ENCODE measurements around the gene GRAMD1A. TPM values are rescaled to one million over a fixed set of nuclear protein-coding genes. Genes with fewer than 3 reads are reported as not detected.

GRAMD1A gene
- total RNA-seq, 1 experiment from 2014 or later, result 32.8 TPM

DNA sequence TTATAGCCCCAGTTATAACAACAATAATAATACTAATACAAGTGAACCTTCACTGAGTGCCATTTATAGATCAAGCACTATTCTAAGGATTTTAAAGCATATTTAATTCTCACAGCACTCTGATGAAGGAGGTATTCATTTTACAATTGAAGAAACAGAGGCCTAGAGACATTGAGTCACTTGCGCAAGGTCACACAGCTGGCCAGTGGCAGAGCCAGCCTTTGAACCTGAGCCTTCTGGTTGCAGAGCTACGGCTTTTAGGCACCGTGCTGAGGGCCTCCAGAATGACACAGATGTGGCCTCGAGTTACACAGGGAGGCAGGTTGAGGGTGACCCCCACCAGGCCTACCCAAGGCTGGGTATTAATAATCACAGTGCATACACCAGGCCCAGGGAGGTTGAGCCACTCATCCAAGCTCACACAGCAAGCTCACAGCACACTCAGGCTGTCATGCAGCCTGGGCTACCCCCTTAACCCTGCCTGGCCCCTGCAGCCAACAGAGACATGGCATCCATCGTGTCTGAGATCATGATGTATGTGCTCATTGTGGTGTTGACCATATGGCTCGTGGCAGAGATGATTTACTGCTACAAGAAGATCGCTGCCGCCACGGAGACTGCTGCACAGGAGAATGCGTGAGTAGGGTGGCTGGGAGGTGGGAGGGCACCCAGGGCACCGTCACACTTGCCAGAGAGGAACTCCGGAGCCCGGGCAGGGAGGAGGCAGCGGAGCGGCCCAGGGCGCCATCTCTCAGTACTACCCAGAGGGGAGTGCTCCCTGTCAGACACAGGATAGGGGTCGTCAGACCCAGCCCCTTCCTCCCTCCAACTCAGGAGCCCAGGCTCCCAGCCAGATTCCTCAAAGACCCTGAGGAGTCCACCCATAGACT, 38.7 kb downstream of the GRAMD1A start:
- H3K4me2 ChIP-seq (ENCODE audit: low read length), result no peak overlapping the region
- TF ChIP-seq EZH2phosphoT487 (IDR thresholded peaks at IDR 0.05; ENCODE audit: borderline replicate concordance, low read length), result no peak
- TF ChIP-seq EZH2 (IDR thresholded peaks at IDR 0.05; ENCODE audit: low read length, unreplicated experiment), result no peak
- intact Hi-C loops (cut with micrococcal nuclease), result no loop called here
- no peaks in the 10 kb centered on the region for H4K20me1 ChIP-seq (ENCODE audit: low read length)
- DNase-seq (no peak), ATAC-seq (no peak)
- no peak overlapping the region for H2AFZ ChIP-seq (ENCODE audit: low read length)
- no peaks in the 10 kb centered on the region for H3K79me2 ChIP-seq (ENCODE audit: low read length)
- CTCF ChIA-PET, result no interaction called here
- H3K27me3 ChIP-seq (ENCODE audit: low read length), result no peaks in the 10 kb centered on the region
- no peak overlapping the region for H3K4me3 ChIP-seq (ENCODE audit: low read length)
- no peak overlapping the region for H3K9ac ChIP-seq (ENCODE audit: low read length)
- no peaks in the 10 kb centered on the region for H3K9me3 ChIP-seq (ENCODE audit: low read length)
- no peaks in the 10 kb centered on the region for H3F3A ChIP-seq (ENCODE audit: low read length, unreplicated experiment)
- H3K4me1 ChIP-seq (ENCODE audit: insufficient read depth, low read length), result peaks cover 9% of the 10 kb centered on the region; the same call in 1 of the 2 replicates
- no TSS peak for BruUV-seq (replicated peaks)
- H3K36me3 ChIP-seq (ENCODE audit: low read depth, low read length), result no peaks in the 10 kb centered on the region
- H3K9me2 ChIP-seq (replicated peaks; ENCODE audit: low read length), result no peaks in the 10 kb centered on the region
- POLR2A ChIA-PET (ENCODE audit: unreplicated experiment), result no interaction called here
- H3K27ac ChIP-seq (ENCODE audit: low read length), result no peak overlapping the region

GRCh38 chr19:35039881-35040825, 40.0 kb downstream of the GRAMD1A start:
- Histone ChIP-seq H3K4me3 (ENCODE audit: low read length) (no peak overlapping the region), H3K9ac (ENCODE audit: low read length) (no peak overlapping the region), H3K9me3 (ENCODE audit: low read length) (no peaks in the 10 kb centered on the region), H3K36me3 (ENCODE audit: low read depth, low read length) (no peaks in the 10 kb centered on the region), H3F3A (ENCODE audit: low read length, unreplicated experiment) (no peaks in the 10 kb centered on the region), H4K20me1 (ENCODE audit: low read length) (no peaks in the 10 kb centered on the region), H3K79me2 (ENCODE audit: low read length) (no peaks in the 10 kb centered on the region), H3K9me2 (replicated peaks; ENCODE audit: low read length) (no peaks in the 10 kb centered on the region), H3K27ac (ENCODE audit: low read length) (no peak overlapping the region), H3K4me2 (ENCODE audit: low read length) (peak overlapping the region; percentile 69), H2AFZ (ENCODE audit: low read length) (peak overlapping the region; percentile 61; the same call in 1 of the 2 replicates), H3K4me1 (ENCODE audit: insufficient read depth, low read length) (peaks cover 9% of the 10 kb centered on the region; the same call in 1 of the 2 replicates), H3K27me3 (ENCODE audit: low read length) (no peaks in the 10 kb centered on the region)
- ATAC-seq (no peak), DNase-seq (no peak)
- BruUV-seq (replicated peaks), result no TSS peak
- TF ChIP-seq EZH2phosphoT487 (IDR thresholded peaks at IDR 0.05; ENCODE audit: borderline replicate concordance, low read length), result no peak
- no peak for TF ChIP-seq CTCF (conservative IDR thresholded peaks at IDR 0.05; ENCODE audit: low read depth, low read length)
- no peak for TF ChIP-seq EZH2 (IDR thresholded peaks at IDR 0.05; ENCODE audit: low read length, unreplicated experiment)
- intact Hi-C loops (cut with micrococcal nuclease), result no loop called here
- ChIA-PET POLR2A (ENCODE audit: unreplicated experiment) (no interaction called here), CTCF (no interaction called here)

GRCh38 chr19:35040826-35041547, 40.9 kb downstream of the GRAMD1A start:
- no peak overlapping the region for H3K9ac ChIP-seq (ENCODE audit: low read length)
- ChIA-PET POLR2A (ENCODE audit: unreplicated experiment) (no interaction called here), CTCF (no interaction called here)
- H3K79me2 ChIP-seq (ENCODE audit: low read length), result no peaks in the 10 kb centered on the region
- H3K4me1 ChIP-seq (ENCODE audit: insufficient read depth, low read length), result peaks cover 9% of the 10 kb centered on the region; the same call in 1 of the 2 replicates
- H3K4me2 ChIP-seq (ENCODE audit: low read length), result peak overlapping the region; percentile 69
- ATAC-seq (peak; percentile 71), DNase-seq (no peak)
- peak overlapping the region; percentile 61 for H2AFZ ChIP-seq (ENCODE audit: low read length)
- no peaks in the 10 kb centered on the region for H3K36me3 ChIP-seq (ENCODE audit: low read depth, low read length)
- no peaks in the 10 kb centered on the region for H3K9me2 ChIP-seq (replicated peaks; ENCODE audit: low read length)
- no TSS peak for BruUV-seq (replicated peaks)
- H4K20me1 ChIP-seq (ENCODE audit: low read length), result no peaks in the 10 kb centered on the region
- no peak for TF ChIP-seq EZH2phosphoT487 (IDR thresholded peaks at IDR 0.05; ENCODE audit: borderline replicate concordance, low read length)
- no peak for TF ChIP-seq EZH2 (IDR thresholded peaks at IDR 0.05; ENCODE audit: low read length, unreplicated experiment)
- no peak for TF ChIP-seq CTCF (conservative IDR thresholded peaks at IDR 0.05; ENCODE audit: low read depth, low read length)
- H3K4me3 ChIP-seq (ENCODE audit: low read length), result peak overlapping the region; percentile 44; the same call in 1 of the 2 replicates
- no peaks in the 10 kb centered on the region for H3K9me3 ChIP-seq (ENCODE audit: low read length)
- H3F3A ChIP-seq (ENCODE audit: low read length, unreplicated experiment), result no peaks in the 10 kb centered on the region
- no peak overlapping the region for H3K27ac ChIP-seq (ENCODE audit: low read length)
- intact Hi-C loops (cut with micrococcal nuclease), result no loop called here
- no peaks in the 10 kb centered on the region for H3K27me3 ChIP-seq (ENCODE audit: low read length)
